MCF 10A (cell line): ENCODE measurements around the gene MAGI3. TPM values are rescaled to one million over a fixed set of nuclear protein-coding genes. Genes with fewer than 3 reads are reported as not detected.
"Not testable (repeated sequence)": the region's sequence is repeated elsewhere in the genome, so short reads cannot be mapped to it uniquely, and the experiment has no call there.

Experiments used
- BruUV-seq: library from RNA; stranded (reverse); fragments of 400-500 nt; replicated peaks from 2 replicates; lab custom pipeline; 2021; lab: Mats Ljungman, UMichigan
- CTCF ChIA-PET: fragments of 300-600 bp; sonication (Branson Sonifier 250); formaldehyde crosslinking; extraction: SDS; loops from one replicate; lab custom pipeline; 2021; ENCODE audit warnings: antibody characterized with exemption, inconsistent platforms; lab: Yijun Ruan, JAX
- POLR2A ChIA-PET: fragments of 300-600, 350-650 bp; sonication (Branson Sonifier 250); formaldehyde crosslinking; extraction: SDS; loops from one replicate; lab custom pipeline; 2020; ENCODE audit warnings: antibody characterized with exemption, inconsistent platforms; lab: Yijun Ruan, JAX
- DNase-seq: peaks from one replicate; pipeline ENCODE4 v3.0.0-alpha.2; 2018; ENCODE audit not compliant: unreplicated experiment
- H3K27ac Mint-ChIP-seq: one replicate; pipeline ENCODE4 v1.8.0; 2022; ENCODE audit warnings: mild to moderate bottlenecking, low read depth, mixed read lengths; ENCODE audit not compliant: unreplicated experiment
- H3K27me3 Mint-ChIP-seq: one replicate; pipeline ENCODE4 v1.8.0; 2022; ENCODE audit warnings: mixed read lengths; ENCODE audit not compliant: insufficient read depth, unreplicated experiment
- H3K36me3 Mint-ChIP-seq: one replicate; pipeline ENCODE4 v1.8.0; 2022; ENCODE audit warnings: mild to moderate bottlenecking, moderate library complexity, mixed read lengths; ENCODE audit not compliant: insufficient read depth, unreplicated experiment
- H3K4me1 Mint-ChIP-seq: one replicate; pipeline ENCODE4 v1.8.0; 2022; ENCODE audit warnings: mixed read lengths; ENCODE audit not compliant: insufficient read depth, unreplicated experiment
- H3K4me3 Mint-ChIP-seq: one replicate; pipeline ENCODE4 v1.8.0; 2022; ENCODE audit warnings: mild to moderate bottlenecking, moderate library complexity, mixed read lengths; ENCODE audit not compliant: unreplicated experiment
- H3K9me3 Mint-ChIP-seq: one replicate; pipeline ENCODE4 v1.8.0; 2022; ENCODE audit warnings: mixed read lengths; ENCODE audit not compliant: unreplicated experiment
- intact Hi-C: fragments of 100-400 bp; cut with micrococcal nuclease; formaldehyde crosslinking; loops from 2 replicates; pipeline ENCODE4 v1.14.1; 2022
- total RNA-seq: library from RNA; stranded (reverse); gene quantifications from 2 replicates; pipeline ENCODE4 v1.2.3, GENCODE V29; 2022
- TF ChIP-seq, protein P1 (sequence below): fragments of 200-600 bp; IDR thresholded peaks from one replicate; pipeline ENCODE4 v1.8.0; 2022; ENCODE audit warnings: antibody characterized with exemption, mild to moderate bottlenecking; ENCODE audit not compliant: unreplicated experiment

MAGI3 gene
- total RNA-seq, 1 experiment from 2014 or later = 14.3 TPM

DNA sequence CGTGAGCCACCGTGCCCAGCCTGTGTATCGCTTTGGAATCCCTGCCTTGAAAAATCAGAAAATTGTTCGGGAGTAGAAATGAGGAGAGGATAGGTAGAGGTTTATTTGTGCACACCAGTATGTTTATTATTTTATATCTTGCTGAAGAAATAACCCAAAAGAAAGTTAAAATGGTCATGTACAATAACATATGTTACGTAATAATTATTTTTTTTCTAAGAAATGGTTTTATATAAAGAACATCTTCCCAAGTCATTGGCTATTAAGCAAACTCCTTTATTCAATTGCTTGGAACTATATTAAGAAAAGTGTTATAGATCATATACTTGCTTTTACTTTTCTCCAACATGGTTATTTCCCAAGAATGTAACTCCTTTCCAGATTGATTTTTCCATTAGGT is 197.2 kb downstream of the MAGI3 start:
- Mint-ChIP-seq H3K4me3 (no peak overlapping the region), H3K36me3 (no peaks in the 10 kb centered on the region), H3K27ac (no peak overlapping the region), H3K9me3 (no peaks in the 10 kb centered on the region), H3K4me1 (no peaks in the 10 kb centered on the region), H3K27me3 (no peaks in the 10 kb centered on the region)
- POLR2A ChIA-PET = no interaction called here
- CTCF ChIA-PET = interaction anchor here (0.6 kb wide), 1 partner anchor 218 kb away, joined by 3 read pairs; no protein-coding TSS in a partner anchor
- intact Hi-C loops = no loop called here
- DNase-seq = no peak
- BruUV-seq = no TSS peak
- TF ChIP-seq, protein P1, sequence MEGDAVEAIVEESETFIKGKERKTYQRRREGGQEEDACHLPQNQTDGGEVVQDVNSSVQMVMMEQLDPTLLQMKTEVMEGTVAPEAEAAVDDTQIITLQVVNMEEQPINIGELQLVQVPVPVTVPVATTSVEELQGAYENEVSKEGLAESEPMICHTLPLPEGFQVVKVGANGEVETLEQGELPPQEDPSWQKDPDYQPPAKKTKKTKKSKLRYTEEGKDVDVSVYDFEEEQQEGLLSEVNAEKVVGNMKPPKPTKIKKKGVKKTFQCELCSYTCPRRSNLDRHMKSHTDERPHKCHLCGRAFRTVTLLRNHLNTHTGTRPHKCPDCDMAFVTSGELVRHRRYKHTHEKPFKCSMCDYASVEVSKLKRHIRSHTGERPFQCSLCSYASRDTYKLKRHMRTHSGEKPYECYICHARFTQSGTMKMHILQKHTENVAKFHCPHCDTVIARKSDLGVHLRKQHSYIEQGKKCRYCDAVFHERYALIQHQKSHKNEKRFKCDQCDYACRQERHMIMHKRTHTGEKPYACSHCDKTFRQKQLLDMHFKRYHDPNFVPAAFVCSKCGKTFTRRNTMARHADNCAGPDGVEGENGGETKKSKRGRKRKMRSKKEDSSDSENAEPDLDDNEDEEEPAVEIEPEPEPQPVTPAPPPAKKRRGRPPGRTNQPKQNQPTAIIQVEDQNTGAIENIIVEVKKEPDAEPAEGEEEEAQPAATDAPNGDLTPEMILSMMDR = no peak

GRCh38 chr1:113592230-113592629 is 201.9 kb downstream of the MAGI3 start:
- H3K27me3 Mint-ChIP-seq = no peaks in the 10 kb centered on the region
- CTCF ChIA-PET = no interaction called here
- BruUV-seq = no TSS peak
- TF ChIP-seq, protein P1 = no peak
- no peaks in the 10 kb centered on the region for H3K4me1 Mint-ChIP-seq
- H3K36me3 Mint-ChIP-seq = peaks cover 16% of the 10 kb centered on the region
- intact Hi-C loops = no loop called here
- no peak overlapping the region for H3K4me3 Mint-ChIP-seq
- no peaks in the 10 kb centered on the region for H3K9me3 Mint-ChIP-seq
- H3K27ac Mint-ChIP-seq = no peak overlapping the region
- DNase-seq = no peak
- POLR2A ChIA-PET = interaction anchor here (0.6 kb wide), 1 partner anchor 1065 kb away, joined by 3 read pairs; no protein-coding TSS in a partner anchor

DNA sequence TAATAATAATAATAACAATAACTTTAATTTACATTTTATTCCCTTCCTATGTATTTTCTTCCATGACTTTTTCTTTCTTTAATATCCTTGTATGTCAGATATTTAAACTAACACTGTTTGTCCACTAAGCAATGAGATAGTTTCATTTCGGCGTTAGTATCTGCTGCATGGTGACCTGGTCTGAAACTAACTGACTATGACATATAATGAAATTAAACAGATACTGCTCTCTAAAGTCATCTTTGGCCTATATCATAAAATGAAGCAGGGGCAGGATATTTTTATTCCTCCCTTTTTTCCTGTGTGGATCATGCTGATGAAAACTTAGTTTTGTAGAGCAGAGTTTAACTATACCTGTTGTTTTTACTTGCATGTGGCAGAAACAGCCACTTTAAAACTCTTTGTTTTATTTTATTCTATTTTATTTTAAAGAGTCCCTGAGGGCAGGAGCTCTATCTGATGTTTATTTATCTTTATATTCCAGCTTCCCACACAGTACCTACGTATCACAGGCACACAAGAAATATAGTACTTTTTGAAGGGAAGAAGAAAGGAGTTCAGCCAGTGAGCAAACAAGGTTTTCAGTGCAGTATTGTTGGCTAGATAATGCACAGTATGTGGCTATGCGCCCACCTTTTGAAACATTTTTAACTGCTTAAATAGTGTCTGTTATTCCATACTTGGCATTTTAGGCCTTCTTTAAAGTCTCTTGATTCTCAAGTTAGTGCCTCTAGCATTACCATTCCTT is 203.4 kb downstream of the MAGI3 start:
- Mint-ChIP-seq H3K27ac (no peak overlapping the region), H3K36me3 (peaks cover 23% of the 10 kb centered on the region), H3K27me3 (no peaks in the 10 kb centered on the region), H3K9me3 (no peaks in the 10 kb centered on the region), H3K4me1 (no peaks in the 10 kb centered on the region), H3K4me3 (no peak overlapping the region)
- no peak for DNase-seq
- TF ChIP-seq, protein P1 = no peak
- ChIA-PET CTCF (interaction anchor here (0.6 kb wide), 1 partner anchor 878 kb away, joined by 3 read pairs; no protein-coding TSS in a partner anchor), POLR2A (no interaction called here)
- intact Hi-C loops = no loop called here
- no TSS peak for BruUV-seq

DNA sequence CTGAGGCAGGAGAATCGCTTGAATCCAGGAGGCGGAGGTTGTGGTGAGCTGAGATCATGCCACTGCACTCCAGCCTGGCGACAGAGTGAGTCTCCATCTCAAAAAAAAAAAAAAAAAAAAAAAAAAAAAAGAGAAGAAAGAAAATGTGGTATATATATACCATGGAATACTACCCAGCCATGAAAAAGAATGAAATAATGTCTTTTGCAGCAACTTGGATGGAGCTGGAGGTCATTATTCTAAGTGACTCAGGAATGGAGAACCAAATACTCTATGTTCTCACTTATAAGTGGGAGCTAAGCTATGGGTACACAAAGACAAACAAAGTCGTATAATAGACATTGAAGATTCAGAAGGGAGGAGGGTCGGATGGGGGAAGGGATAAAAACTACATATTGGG is 214.2 kb downstream of the MAGI3 start:
- DNase-seq, H3K27me3 Mint-ChIP-seq, H3K9me3 Mint-ChIP-seq, BruUV-seq, intact Hi-C loops, H3K4me3 Mint-ChIP-seq, POLR2A ChIA-PET, H3K4me1 Mint-ChIP-seq, CTCF ChIA-PET, H3K36me3 Mint-ChIP-seq, H3K27ac Mint-ChIP-seq: not testable (repeated sequence)
